Measurements from ENCODE around the gene WASF2.
"Not testable (repeated sequence)": the region's sequence is repeated elsewhere in the genome, so short reads cannot be mapped to it uniquely, and the experiment has no call there.

The WASF2 gene

DNA sequence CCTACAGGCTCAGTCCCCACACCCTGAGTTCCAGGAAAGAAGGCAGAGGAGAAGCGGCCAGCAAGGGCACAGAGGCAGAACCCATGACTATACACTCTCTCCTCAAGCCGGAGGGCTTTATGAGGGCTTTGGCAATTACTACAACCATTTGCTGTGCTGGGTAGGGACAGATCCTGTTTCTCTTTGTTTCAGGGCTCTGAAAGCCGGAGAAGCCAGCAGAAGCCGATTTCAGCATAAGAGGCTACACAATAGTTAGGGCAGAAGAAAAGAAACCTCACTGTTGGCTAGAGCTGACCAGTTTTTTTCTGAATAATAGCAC lies 83.6 kb downstream of the WASF2 start:
- H3K4me3 ChIP-seq (replicated peaks in 1 of 2; ENCODE audit: low read depth in 2 of 2, low read length in 2 of 2): no peak overlapping the region
- no peak for TF ChIP-seq CTCF (IDR thresholded peaks at IDR 0.05; ENCODE audit: low read depth, low read length)
- no peak for DNase-seq (ENCODE audit: low read depth in 2 of 2)

GRCh38 chr1:27405598-27406361 lies 84.2 kb downstream of the WASF2 start:
- not testable (repeated sequence) for DNase-seq (ENCODE audit: low read depth in 2 of 2); H3K4me3 ChIP-seq (replicated peaks in 1 of 2; ENCODE audit: low read depth in 2 of 2, low read length in 2 of 2)

DNA sequence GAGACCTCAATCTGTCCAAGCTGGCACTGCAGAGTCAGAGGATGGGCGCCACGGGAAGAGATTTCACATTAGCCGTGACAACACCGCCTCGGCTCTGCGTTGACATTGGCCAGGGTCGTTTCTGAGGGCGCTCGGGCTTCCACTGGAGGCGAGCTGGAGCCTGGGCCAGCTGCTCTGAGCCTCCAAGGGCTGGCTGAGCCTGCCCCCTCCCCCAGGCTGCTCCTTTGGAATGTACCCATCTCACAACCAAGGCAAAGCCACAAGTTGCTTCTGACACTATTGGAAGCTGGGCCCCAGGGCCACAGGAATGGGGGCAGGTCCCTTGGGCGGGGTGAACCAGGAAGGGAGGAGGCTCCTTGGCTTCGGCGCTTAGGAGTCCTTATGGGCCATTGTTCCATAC lies 84.9 kb downstream of the WASF2 start:
- TF ChIP-seq CTCF (IDR thresholded peaks at IDR 0.05; ENCODE audit: low read depth, low read length): no peak
- peak; percentile 60 to 80 for DNase-seq (ENCODE audit: low read depth in 2 of 2)

GRCh38 chr1:27403931-27404330 lies 86.0 kb downstream of the WASF2 start:
- H3K4me3 ChIP-seq (replicated peaks in 1 of 2; ENCODE audit: low read depth in 2 of 2, low read length in 2 of 2): no peak overlapping the region
- no peak for DNase-seq (ENCODE audit: low read depth in 2 of 2)
- TF ChIP-seq CTCF (IDR thresholded peaks at IDR 0.05; ENCODE audit: low read depth, low read length): no peak

More for the DNA sequence above, 84.9 kb downstream of the WASF2 start:
- no peak overlapping the region for H3K4me3 ChIP-seq (replicated peaks in 1 of 2; ENCODE audit: low read depth in 2 of 2, low read length in 2 of 2)

DNA sequence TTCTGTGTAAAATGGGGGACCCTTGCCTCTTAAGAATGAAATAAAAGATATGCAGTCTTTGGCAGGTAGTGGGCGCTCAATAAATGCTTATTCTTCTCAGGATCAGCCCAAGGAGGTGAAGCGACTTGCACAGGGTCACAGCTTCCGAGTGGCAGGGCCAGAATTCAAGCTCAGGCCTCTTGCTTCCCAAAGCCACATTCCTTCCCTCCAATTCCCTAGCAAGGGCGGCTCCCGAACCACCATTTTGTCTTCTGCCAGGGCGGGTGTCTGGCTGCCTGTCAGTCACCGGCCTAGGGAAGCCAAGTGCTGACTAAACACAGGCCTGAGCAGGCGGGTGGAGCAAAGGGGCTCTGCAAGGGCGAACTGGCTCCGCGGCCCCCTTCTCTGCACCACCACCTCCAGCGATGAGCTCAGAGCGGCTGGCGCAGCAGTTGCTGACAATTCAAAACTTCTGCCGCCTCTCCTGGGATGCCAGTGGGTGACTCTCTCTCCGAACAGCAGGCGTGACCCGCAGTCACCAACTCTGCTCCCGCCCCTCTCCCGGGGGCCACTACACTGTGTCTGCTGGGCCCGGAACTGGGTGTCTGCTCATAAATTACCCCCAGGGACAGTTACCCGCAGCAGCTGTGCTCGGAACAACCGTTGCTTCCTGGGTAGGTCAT lies 86.8 kb downstream of the WASF2 start:
- no peak overlapping the region for H3K4me3 ChIP-seq (replicated peaks in 1 of 2; ENCODE audit: low read depth in 2 of 2, low read length in 2 of 2)
- peak; percentile 67 to 68 for DNase-seq (ENCODE audit: low read depth in 2 of 2)
- peak; percentile 41 for TF ChIP-seq CTCF (IDR thresholded peaks at IDR 0.05; ENCODE audit: low read depth, low read length)

DNA sequence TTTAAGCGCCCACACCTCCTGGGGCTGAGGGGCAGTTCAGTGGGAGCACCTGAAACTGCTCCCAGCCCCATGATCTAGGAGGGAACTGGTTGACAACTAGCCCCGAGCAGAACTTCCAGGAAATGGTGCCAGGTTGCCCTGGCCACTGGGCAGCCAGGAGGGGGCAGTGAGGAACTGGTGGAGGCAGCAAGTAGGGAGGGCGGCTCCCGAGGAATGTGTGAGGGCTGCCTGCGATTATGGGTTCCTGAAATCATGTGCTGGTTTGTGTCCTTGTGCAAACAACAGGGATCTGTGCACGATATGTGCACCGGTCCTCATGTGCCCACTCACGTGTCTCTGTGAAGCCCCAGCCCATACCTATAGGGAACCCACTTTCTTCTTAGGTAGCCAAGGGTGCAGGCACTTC lies 87.6 kb downstream of the WASF2 start:
- DNase-seq (ENCODE audit: low read depth in 2 of 2): peak; percentile 66 to 86

More for the DNA sequence above, 87.6 kb downstream of the WASF2 start:
- TF ChIP-seq CTCF (IDR thresholded peaks at IDR 0.05; ENCODE audit: low read depth, low read length): peak; percentile 61
- H3K4me3 ChIP-seq (replicated peaks in 1 of 2; ENCODE audit: low read depth in 2 of 2, low read length in 2 of 2): no peak overlapping the region
